HG02973 (cell line): Measurements from ENCODE around the gene MAN2B2.

Experiments
- ATAC-seq: cut with Tn5 transposase; IDR thresholded peaks from one replicate; pipeline ENCODE4 v1.9.1; 2021; ENCODE audit warnings: moderate library complexity; ENCODE audit not compliant: unreplicated experiment

MAN2B2 gene

DNA sequence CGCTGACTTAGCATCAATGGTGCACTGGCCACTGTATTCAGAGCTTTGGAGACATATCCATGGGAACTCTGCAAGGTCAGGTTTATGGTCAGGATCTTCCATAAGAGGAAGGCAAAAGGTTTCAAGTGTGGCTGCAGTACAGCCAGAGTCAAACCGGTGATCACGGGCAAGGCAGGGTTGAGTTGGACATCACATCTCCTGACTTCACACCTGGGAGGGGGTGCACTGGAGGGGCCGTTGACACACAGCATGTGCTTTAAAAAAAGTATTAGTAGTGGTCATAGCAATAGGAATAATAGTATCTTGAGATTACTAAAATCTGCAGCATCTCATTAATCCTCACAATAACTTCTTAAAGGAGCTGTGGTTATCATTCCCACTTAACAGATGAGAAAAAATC, 28.9 kb upstream of the MAN2B2 start:
- ATAC-seq, result no peak

DNA sequence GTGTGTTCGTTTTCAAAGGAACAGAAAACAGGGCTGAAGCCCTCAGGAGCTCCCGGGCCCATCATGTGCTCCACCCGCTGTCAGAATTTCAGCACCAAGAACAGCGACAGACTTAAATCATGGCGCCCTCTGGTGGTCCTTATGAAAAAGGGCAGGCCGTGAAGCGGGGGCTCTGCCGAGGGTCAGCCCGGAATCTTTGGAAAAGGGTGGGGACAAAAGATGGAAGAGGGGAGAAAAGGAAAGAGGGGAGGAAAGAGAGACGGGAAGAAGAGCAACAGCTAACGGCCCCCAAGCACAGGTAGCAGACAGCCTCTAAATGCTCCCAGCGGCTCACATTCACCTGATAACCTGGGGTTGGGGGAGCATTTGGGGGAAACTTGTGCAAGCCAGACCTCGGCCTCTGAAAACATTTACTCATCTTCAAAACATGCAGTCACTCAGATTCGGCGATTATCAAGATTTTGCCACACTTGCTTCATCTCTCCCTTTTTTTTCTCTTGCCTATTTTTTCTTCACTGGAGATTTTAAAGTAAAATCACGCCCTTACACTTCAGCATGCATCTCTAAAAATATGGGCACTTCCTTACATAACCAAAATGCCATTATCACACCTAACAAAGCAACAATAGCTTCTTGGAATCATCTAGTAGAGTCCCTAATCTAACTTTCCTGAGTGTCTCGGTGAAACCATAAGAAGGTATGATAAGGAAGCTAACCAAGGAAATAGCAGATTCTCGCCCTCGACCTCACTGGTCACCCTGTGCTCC, 28.1 kb upstream of the MAN2B2 start:
- ATAC-seq, result no peak

GRCh38 chr4:6548201-6548881, 26.6 kb upstream of the MAN2B2 start:
- ATAC-seq, result no peak

DNA sequence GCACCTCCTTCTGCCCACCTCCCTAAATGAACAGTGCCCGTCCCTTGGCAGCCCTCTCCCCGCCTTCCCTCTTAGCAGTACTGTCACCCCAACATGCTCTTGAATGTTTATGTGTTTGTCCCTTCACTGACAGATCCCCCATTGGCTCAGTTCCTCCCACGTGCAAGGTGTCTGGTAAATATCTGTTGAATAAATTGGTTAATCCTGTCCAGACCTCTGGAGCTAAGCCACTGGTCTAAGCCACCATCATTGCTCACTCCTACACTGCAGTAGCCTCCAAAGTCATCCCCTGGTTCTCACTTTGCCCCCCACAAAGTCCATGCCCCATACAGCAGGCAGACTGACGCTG, 26.1 kb upstream of the MAN2B2 start:
- no peak for ATAC-seq

DNA sequence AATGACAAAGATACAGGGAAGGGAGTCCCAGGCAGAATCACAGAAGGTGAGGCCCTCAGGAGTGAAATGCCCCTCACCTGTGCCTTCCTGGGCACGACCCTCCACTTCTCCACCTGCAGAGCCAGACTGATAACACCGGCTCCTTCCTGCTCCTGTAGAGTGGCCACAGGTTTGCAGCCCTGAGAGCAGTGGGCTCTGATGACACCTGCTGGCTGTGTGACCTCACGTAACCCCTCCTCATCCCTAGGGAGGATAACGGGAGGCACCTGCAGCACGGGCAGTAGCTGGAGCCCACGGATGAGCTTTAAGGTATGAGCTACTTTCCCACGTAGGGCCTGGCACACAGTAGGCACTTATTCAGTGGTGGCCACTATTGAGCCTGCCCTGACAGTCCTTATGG, 25.5 kb upstream of the MAN2B2 start:
- ATAC-seq, result no peak

- ATAC-seq, result no peak
Observed at GRCh38 chr4:6549890-6550620, 24.9 kb upstream of the MAN2B2 start.

DNA sequence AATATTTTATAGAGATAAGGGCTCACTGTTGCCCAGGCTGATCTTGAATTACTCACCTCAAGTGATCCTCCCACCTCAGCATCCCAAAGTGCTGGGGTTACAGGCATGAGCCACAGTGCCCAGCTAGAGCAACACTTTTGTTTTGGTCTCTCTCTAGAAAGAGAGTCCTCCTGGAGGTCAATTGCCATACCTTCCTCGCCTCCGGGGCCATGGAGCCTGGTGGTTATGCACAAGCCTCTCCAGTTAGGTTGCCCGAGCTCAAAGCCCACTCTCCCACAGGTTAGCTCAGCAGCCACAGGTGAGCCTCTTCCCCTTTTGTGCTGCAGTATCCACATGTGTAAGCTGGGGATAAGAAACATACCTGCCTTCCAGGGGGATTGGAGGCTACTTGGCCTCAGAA, 24.2 kb upstream of the MAN2B2 start:
- no peak for ATAC-seq

DNA sequence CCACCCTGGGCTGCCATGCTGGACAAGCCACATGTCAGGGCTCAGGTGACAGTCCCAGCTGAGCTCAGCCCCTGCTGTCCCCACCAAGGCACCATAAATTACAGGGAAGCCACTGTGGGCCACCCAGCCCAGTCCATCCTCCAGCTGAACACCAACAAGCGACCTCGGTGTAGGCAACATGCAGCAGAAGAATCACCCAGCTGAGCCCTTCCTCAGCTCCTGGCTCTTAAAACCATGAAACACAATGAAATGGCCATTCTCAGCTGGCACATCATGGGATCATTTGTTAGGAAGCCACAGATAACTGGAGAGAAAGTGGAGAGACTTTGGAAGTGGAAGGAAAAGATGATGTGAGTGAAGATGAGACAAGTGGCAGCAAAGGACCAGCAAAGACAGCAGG, 23.3 kb upstream of the MAN2B2 start:
- no peak for ATAC-seq

DNA sequence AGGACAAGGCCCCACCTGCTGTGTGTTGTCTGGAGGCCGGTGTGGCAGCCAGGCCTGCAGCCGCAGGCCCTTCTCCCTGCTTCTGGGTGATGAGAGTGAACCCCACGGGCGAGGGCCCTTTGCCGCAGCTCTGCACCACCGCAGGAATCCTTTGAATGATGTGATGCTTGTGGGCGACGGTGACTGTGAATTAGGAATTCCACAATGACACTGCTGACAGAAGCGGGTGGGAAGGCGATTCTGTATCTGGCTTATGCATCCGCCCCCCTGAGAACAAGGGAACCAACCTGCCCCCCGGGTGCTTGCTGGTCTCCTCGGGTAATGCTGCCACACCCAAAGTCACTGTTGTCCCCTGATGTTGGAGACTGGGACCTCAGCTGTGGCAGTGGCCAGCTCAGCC, 19.5 kb upstream of the MAN2B2 start:
- no peak for ATAC-seq

GRCh38 chr4:6556263-6556662, 18.7 kb upstream of the MAN2B2 start:
- ATAC-seq, result no peak

DNA sequence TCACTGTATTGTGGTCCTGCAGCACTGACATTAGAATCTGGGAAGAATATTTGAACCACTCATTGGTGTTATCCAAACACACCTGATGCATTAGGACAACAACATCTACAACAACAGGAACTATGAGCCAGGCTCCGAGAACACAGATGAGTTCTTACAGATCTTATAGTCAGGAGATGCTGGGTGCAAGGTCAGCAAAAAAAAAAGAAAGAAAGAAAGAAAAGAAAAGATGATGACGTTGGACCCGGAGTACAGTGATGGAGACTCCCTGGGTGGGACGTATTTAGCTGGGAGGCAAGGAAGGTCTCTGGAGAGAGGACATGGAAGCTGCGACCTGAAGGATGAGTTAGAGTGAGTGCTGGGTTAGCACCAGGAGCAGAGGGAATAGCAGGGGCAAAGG, 17.8 kb upstream of the MAN2B2 start:
- no peak for ATAC-seq

DNA sequence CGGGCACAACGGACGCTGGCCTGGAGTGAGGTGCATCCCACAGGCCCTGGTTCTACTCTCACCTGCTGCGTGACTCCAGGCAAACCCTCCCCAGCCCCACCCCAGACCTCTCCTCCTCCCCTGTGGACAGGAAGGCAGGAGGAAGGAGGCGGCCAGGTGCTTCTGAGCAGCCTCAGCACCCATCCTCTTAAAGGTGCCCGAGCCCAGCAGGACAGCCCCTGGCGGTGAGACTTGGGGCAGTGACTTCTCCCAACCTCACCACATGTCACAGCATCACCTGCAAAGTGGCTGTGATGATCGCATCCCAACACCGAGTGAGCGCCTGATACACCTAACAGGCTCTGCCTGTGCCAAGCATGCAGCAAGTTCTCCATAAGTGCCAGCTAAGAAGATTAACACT, 17.1 kb upstream of the MAN2B2 start:
- no peak for ATAC-seq

- ATAC-seq, result no peak
Observed at GRCh38 chr4:6560416-6561172, 14.4 kb upstream of the MAN2B2 start.

- ATAC-seq, result no peak
Observed at GRCh38 chr4:6561173-6561516, 13.8 kb upstream of the MAN2B2 start.

GRCh38 chr4:6561706-6562371, 13.2 kb upstream of the MAN2B2 start:
- ATAC-seq, result no peak

DNA sequence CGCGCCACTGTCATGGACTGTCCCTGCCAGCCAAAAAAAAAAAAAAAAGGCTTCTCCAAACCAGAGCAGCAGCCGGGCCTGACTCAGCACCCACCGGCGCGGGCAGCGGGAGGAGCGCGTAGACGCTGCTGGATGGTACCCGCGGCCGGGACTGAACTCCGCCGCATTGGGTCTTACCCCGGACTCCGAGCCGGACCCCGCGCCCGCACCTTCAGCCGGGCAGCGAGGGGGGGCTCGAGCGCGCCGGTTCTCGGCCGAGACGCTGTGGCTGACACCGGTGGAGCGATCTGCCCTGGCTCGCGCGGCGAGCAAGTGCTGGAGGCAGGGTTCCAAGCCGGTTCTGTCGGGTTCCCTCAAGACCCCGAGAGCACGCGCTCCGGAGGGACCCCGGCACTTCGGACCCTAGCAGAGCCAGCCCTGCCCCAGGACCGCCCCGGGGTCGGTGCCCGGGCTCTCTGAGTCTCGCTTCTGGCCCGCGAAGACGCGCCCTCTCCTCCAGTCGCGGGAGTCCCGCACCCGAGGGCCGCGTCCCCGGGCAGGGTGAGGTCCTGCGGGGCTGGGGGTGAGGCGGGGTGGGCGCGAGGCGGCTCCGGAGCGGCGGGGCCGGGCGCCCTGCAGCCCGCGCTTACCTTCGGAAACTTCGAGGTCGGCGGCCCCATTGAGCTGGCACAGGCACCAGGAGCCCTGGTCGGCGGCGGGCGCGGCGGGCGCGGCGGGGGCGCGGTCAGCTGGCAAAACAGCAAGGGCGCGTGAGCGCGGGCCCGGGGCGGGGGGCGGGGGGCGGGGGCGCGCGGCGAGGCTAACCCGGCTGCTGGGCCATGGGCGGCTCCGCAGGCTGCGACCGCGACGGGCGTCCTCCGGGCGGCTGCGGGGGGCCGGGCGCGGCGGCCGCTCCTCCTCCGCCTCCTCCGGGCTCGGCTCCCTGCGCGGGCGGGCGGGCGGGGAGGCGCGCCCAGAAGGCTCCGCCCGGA, 11.8 kb upstream of the MAN2B2 start:
- ATAC-seq, result no peak

DNA sequence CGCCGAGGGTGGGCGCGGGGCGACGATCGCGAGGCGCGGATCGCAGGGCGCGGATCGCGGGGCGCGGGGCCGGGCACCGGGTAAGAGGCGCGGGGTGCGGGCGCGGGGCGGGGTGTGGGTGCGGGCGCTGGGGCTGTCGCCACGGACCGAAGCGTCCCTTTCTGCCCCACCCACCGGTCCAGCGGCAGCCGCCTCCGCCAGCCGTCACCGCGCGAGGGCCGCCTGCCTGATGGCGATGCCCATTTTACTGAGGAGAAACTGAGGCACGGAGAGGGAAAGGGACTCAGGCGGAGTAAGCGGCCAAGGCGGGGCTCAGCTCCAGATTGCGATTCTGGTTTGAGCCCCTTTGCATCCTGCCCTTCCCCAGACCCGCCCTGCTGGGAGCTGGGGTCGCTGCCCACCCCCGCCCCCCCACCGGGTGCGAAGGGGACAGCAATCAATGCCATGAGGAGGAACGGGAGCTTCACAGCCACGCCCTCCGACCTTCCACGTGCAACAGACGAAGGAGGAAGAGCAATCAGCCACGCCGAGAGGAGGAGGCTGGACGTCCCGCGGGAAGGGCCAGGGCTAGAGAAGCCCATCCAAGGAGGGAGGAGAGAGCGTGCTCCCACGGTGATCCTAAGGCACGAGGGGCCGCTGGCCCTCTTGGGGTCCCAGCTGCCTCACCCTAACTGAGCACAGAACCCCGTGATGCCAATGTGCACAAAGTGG, 10.9 kb upstream of the MAN2B2 start:
- ATAC-seq, result no peak

DNA sequence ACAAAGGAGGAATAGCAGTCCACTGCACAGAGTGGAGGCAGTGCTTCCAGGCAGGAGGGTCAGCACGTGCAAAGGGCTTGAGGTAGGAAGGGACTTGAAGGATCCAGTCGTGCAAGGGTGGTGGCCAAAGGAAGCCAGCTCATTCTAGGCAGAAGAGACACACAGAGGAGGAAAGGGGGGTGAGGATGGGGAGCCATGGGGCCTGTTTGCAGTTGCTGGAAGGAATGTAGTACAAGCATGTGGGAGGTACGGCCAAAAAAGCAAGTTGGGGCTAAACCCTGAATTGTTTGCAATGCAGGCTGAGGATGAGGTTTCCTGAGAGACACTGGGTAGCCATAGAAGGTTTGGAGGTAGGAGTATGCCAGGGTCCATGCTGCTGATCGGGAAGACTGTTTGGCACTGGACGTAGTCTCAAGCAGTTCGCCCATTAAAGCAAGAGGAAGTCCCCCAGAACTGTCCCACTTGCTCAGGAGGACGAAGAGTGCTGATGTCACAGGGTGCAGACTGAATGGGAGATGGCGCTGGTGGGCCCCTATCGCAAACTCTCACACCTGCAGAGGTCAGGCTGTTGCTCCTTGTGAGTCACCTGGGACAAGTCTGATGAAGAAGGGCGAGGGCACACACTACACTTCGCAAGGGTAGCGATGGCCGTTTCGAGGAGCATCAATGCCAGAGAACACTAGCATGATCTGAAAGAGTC, 9.1 kb upstream of the MAN2B2 start:
- ATAC-seq, result no peak
